Activated T-cell treated with anti-CD3 and anti-CD28 coated beads, Interleukin-2, amount 50 U/mL, for 24 hours (primary cell): ENCODE data around the gene TANK.
A peak's percentile ranks its signal among the peaks of the same experiment; 100 is the strongest.
"Not testable (repeated sequence)": the region's sequence is repeated elsewhere in the genome, so short reads cannot be mapped to it uniquely, and the experiment has no call there.

Source experiments
- DNase-seq: peaks from one replicate; pipeline ENCODE4 v3.0.0-alpha.2; 2020
- H3K27ac Mint-ChIP-seq: 2 replicates; pipeline ENCODE4 v1.8.0; 2020; ENCODE audit warnings: mild to moderate bottlenecking, mixed read lengths
- H3K27me3 Mint-ChIP-seq: 2 replicates; pipeline ENCODE4 v1.8.0; 2020; ENCODE audit warnings: mixed read lengths
- H3K36me3 Mint-ChIP-seq: 2 replicates; pipeline ENCODE4 v1.8.0; 2020; ENCODE audit warnings: low read depth, mixed read lengths
- H3K4me1 Mint-ChIP-seq: 2 replicates; pipeline ENCODE4 v1.8.0; 2020; ENCODE audit warnings: low read depth, mixed read lengths
- H3K4me3 Mint-ChIP-seq: 2 replicates; pipeline ENCODE4 v1.8.0; 2020; ENCODE audit warnings: mild to moderate bottlenecking, moderate library complexity, mixed read lengths
- H3K9me3 Mint-ChIP-seq: 2 replicates; pipeline ENCODE4 v1.8.0; 2020; ENCODE audit warnings: mixed read lengths

Gene TANK

GRCh38 chr2:161239326-161240109 is 79.3 kb downstream of the TANK start:
- peak overlapping the region; percentile 44 for H3K4me3 Mint-ChIP-seq
- H3K4me1 Mint-ChIP-seq = peaks cover 67% of the 10 kb centered on the region
- DNase-seq = no peak

GRCh38 chr2:161241894-161242293 is 81.7 kb downstream of the TANK start:
- Mint-ChIP-seq H3K4me3 (no peak overlapping the region), H3K4me1 (peaks cover 73% of the 10 kb centered on the region), H3K27ac (no peak overlapping the region), H3K9me3 (no peaks in the 10 kb centered on the region), H3K27me3 (no peaks in the 10 kb centered on the region), H3K36me3 (peaks cover 25% of the 10 kb centered on the region)
- no peak for DNase-seq

More at GRCh38 chr2:161239326-161240109, 79.3 kb downstream of the TANK start:
- Mint-ChIP-seq H3K36me3 (peaks cover 19% of the 10 kb centered on the region), H3K27ac (no peak overlapping the region), H3K9me3 (no peaks in the 10 kb centered on the region), H3K27me3 (no peaks in the 10 kb centered on the region)

GRCh38 chr2:161243312-161243711 is 83.1 kb downstream of the TANK start:
- Mint-ChIP-seq H3K27ac (peak overlapping the region; percentile 97), H3K4me1 (peaks cover 68% of the 10 kb centered on the region), H3K36me3 (peaks cover 24% of the 10 kb centered on the region), H3K9me3 (no peaks in the 10 kb centered on the region), H3K27me3 (no peaks in the 10 kb centered on the region), H3K4me3 (peak overlapping the region; percentile 88)
- no peak for DNase-seq

- Mint-ChIP-seq H3K27me3 (no peaks in the 10 kb centered on the region), H3K4me1 (peaks cover 63% of the 10 kb centered on the region), H3K36me3 (peaks cover 24% of the 10 kb centered on the region), H3K9me3 (no peaks in the 10 kb centered on the region), H3K4me3 (peak overlapping the region; percentile 88), H3K27ac (peak overlapping the region; percentile 97)
- DNase-seq = peak; percentile 44
These were observed 83.7 kb downstream of the TANK start for GRCh38 chr2:161243905-161244304.

GRCh38 chr2:161244387-161245260 is 84.4 kb downstream of the TANK start:
- DNase-seq = peak; percentile 78
- H3K27me3 Mint-ChIP-seq, H3K9me3 Mint-ChIP-seq: not testable (repeated sequence)
- H3K4me3 Mint-ChIP-seq = peak overlapping the region; percentile 89
- peaks cover 24% of the 10 kb centered on the region for H3K36me3 Mint-ChIP-seq
- peak overlapping the region; percentile 97 for H3K27ac Mint-ChIP-seq
- peaks cover 63% of the 10 kb centered on the region for H3K4me1 Mint-ChIP-seq

GRCh38 chr2:161245261-161245553 is 85.0 kb downstream of the TANK start:
- peak overlapping the region; percentile 97 for H3K27ac Mint-ChIP-seq
- peak overlapping the region; percentile 89 for H3K4me3 Mint-ChIP-seq
- H3K4me1 Mint-ChIP-seq = peaks cover 63% of the 10 kb centered on the region
- H3K9me3 Mint-ChIP-seq = no peaks in the 10 kb centered on the region
- DNase-seq = no peak
- H3K36me3 Mint-ChIP-seq = peaks cover 24% of the 10 kb centered on the region
- no peaks in the 10 kb centered on the region for H3K27me3 Mint-ChIP-seq

GRCh38 chr2:161245671-161246070 is 85.4 kb downstream of the TANK start:
- Mint-ChIP-seq H3K27me3 (no peaks in the 10 kb centered on the region), H3K4me3 (peak overlapping the region; percentile 89), H3K27ac (peak overlapping the region; percentile 97), H3K9me3 (no peaks in the 10 kb centered on the region), H3K4me1 (peaks cover 67% of the 10 kb centered on the region), H3K36me3 (peaks cover 24% of the 10 kb centered on the region)
- no peak for DNase-seq

GRCh38 chr2:161246281-161246680 is 86.1 kb downstream of the TANK start:
- H3K4me3 Mint-ChIP-seq = peak overlapping the region; percentile 89
- no peaks in the 10 kb centered on the region for H3K27me3 Mint-ChIP-seq
- no peaks in the 10 kb centered on the region for H3K9me3 Mint-ChIP-seq
- DNase-seq = no peak
- H3K36me3 Mint-ChIP-seq = peaks cover 24% of the 10 kb centered on the region
- peaks cover 68% of the 10 kb centered on the region for H3K4me1 Mint-ChIP-seq
- peak overlapping the region; percentile 97 for H3K27ac Mint-ChIP-seq

- H3K27me3 Mint-ChIP-seq = no peaks in the 10 kb centered on the region
These were observed 90.7 kb downstream of the TANK start for GRCh38 chr2:161250864-161251436.

GRCh38 chr2:161257123-161257952 is 97.1 kb downstream of the TANK start:
- Mint-ChIP-seq H3K27me3 (no peaks in the 10 kb centered on the region), H3K4me1 (peaks cover 2% of the 10 kb centered on the region), H3K9me3 (no peaks in the 10 kb centered on the region), H3K36me3 (peaks cover 3% of the 10 kb centered on the region), H3K4me3 (no peak overlapping the region), H3K27ac (no peak overlapping the region)
- no peak for DNase-seq

More at GRCh38 chr2:161250864-161251436, 90.7 kb downstream of the TANK start:
- H3K27ac Mint-ChIP-seq = no peak overlapping the region
- H3K4me1 Mint-ChIP-seq = peaks cover 29% of the 10 kb centered on the region
- DNase-seq = no peak
- H3K9me3 Mint-ChIP-seq = no peaks in the 10 kb centered on the region
- peaks cover 15% of the 10 kb centered on the region for H3K36me3 Mint-ChIP-seq
- H3K4me3 Mint-ChIP-seq = no peak overlapping the region

GRCh38 chr2:161265874-161266273 is 105.6 kb downstream of the TANK start:
- no peak overlapping the region for H3K4me3 Mint-ChIP-seq
- DNase-seq = no peak
- H3K27ac Mint-ChIP-seq = no peak overlapping the region
- H3K27me3 Mint-ChIP-seq = peaks cover 19% of the 10 kb centered on the region
- no peaks in the 10 kb centered on the region for H3K36me3 Mint-ChIP-seq
- no peaks in the 10 kb centered on the region for H3K9me3 Mint-ChIP-seq
- H3K4me1 Mint-ChIP-seq = no peaks in the 10 kb centered on the region

GRCh38 chr2:161269111-161269510 is 108.9 kb downstream of the TANK start:
- Mint-ChIP-seq H3K36me3 (no peaks in the 10 kb centered on the region), H3K4me1 (peaks cover 3% of the 10 kb centered on the region), H3K27me3 (peaks cover 20% of the 10 kb centered on the region), H3K4me3 (no peak overlapping the region), H3K9me3 (no peaks in the 10 kb centered on the region), H3K27ac (no peak overlapping the region)
- no peak for DNase-seq

- H3K4me1 Mint-ChIP-seq = peaks cover 3% of the 10 kb centered on the region
- peaks cover 3% of the 10 kb centered on the region for H3K27me3 Mint-ChIP-seq
- no peak overlapping the region for H3K4me3 Mint-ChIP-seq
- H3K36me3 Mint-ChIP-seq = no peaks in the 10 kb centered on the region
- no peaks in the 10 kb centered on the region for H3K9me3 Mint-ChIP-seq
- no peak overlapping the region for H3K27ac Mint-ChIP-seq
- DNase-seq = peak; percentile 37
These were observed 113.0 kb downstream of the TANK start for GRCh38 chr2:161273038-161273760.
